GM19463 (cell line): Measurements from ENCODE around the gene ARAP1.

ENCODE experiments used
- ATAC-seq: cut with Tn5 transposase; IDR thresholded peaks from one replicate; pipeline ENCODE4 v1.9.1; 2021; ENCODE audit warnings: mild to moderate bottlenecking, moderate library complexity; ENCODE audit not compliant: unreplicated experiment

Gene ARAP1

GRCh38 chr11:72725724-72726028, 26.5 kb downstream of the ARAP1 start:
- ATAC-seq = no peak

DNA sequence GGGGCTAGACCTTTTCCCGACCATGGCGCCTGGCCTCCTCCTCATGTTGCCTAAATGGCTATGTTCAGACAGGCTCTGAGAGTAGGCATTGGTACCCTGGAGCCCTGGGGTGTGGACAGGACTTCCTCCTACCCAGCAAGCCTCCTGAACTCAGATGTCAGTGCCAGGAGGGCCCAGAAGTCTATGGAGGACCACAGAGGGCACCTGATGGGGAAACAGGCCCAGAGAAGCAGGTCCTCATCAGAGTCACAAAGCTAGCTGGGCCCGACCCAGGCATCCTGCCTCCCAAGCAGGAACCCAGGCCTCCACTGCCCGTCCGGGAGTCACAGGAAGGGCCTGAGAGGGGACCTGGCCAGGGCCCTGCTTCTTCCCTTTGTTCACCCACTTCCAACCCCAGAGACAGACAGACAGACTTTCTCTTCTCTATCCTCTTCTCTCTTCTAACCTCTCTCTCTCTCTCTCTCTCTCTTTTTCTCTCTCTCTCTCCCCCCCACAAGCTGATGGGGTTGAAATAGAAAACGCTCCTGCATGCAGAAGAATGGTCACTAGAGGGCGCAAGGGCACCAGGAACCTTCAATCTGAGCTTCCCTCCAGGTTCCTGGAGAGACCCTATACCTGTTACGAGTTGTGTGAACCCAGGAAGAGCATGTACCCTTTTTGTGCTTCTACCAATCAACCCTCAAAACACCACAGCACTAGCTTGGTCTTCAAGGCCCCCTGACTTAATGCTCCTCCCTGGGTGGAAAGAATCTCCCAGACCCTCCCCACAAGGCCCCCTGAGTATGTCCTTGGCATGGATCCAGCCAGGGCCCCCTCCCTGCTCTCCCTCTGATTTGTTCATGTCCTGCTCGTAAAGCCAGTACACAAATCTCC, 27.1 kb downstream of the ARAP1 start:
- ATAC-seq = no peak

GRCh38 chr11:72724021-72724551, 28.1 kb downstream of the ARAP1 start:
- no peak for ATAC-seq

GRCh38 chr11:72723508-72723907, 28.7 kb downstream of the ARAP1 start:
- no peak for ATAC-seq

GRCh38 chr11:72722050-72722748, 30.0 kb downstream of the ARAP1 start:
- ATAC-seq = peak; percentile 81

DNA sequence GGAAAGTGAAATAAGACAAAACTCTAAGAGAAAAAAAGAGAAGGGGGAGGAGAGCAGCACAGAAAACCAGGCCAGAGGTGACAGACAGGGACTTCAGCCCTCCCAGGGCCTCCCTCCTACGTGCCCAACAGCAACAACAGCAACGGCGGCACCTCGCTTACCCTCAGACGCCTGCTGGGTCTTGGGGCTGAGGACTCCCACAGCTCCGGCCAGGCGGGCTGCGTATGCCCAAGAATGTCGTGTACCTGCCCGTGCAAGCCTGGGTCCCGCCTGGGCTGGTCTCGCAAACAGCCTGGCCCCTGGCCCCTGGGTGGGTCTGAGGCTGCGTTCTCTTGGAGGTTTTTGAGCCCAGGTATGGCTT, 30.5 kb downstream of the ARAP1 start:
- no peak for ATAC-seq

DNA sequence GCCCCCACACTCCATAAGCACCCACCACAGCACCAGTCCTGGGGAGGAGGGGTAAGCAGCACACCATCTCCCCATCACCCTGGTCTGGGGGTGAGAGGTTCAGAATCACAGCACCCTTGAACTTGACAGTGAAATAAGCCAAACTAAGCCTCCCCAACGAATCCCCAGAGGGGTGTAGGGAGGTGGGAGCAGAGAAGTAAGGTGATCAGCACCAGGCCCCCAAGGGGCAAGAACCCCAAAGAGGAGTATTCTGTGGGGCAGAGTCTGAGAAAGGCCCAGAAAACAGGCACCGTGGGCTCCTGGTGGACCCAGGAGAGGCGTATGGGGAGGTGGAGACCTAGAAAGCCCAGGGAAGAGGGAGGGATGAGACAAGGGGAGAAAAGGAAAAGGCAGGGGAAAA, 30.9 kb downstream of the ARAP1 start:
- ATAC-seq = no peak

DNA sequence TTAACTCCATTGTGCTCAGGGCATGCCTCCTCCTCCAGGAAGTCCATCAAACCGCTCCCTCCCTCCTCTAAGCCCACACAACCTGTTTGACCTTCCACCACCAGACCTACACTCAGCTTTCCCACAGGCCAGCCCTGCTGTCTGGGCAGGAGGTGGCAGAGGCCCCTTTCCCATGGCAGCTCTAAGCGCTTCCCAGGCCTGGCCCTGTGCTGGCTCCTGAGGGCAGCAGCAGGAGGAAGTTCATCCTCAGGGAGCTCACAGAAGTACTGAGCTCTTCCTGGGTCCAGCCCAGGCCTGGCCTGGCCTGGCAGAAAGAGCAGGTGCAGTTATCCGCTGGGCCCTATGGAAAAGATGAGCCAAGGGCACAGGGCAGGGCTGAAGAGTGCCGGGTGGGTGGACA, 31.4 kb downstream of the ARAP1 start:
- no peak for ATAC-seq

- ATAC-seq = no peak
Observed at GRCh38 chr11:72720047-72720446, 32.2 kb downstream of the ARAP1 start.

DNA sequence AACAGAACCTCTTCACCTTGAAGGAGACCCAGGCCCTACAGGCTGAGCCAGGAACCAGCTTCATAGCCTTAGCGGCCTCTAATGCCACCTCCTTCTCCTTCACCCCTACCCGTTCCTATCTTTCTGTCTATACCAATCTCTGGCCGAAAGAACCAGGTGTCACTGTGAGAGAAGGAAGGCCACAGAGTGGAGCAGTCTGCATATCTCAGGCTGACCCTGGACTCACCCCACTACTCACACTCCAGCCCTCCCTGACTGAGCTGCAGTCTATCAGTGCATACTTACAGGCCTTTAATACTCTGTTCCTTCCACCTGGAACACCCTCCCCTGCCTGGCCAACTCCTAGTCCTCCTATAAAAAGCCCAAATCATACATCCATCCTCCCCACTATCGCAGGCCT, 32.7 kb downstream of the ARAP1 start:
- ATAC-seq = no peak

DNA sequence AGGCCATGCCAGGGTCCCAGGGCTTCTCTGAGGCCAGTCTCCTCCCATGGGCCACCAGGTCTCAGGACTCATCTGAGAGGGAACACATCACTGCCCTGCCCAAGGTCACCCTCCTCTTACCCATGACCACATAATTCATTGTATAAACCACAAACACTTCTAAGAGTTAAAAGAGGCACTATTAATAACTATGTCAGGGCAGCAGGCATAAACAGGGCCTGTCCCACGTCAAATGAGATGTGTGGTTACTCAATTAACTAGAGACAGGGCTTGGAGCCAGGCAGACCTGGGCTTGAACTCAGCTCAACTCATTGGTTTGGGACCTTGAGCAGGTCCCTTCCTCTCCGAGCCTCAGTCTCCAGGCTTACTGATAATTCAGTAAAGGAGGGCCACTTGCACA, 33.1 kb downstream of the ARAP1 start:
- no peak for ATAC-seq

DNA sequence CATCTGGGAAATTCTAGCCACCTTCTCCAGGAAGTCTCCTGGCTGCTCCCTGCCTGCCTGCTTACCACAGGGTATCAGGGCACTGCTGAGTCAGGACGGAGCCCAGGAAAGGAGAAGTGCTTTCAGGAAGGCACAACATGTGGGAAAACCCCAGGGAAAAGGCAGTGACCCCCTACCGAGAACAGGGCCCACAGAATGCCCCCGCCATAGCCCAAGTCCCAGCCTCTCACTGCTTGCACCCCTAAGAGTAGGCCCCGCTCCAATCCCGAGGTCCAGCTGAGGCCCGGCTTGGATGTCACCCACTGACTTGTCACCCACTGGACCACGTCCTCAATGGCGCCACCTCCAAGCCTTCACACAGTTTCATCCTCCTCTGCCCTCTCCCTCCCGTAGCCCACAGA, 34.1 kb downstream of the ARAP1 start:
- no peak for ATAC-seq

DNA sequence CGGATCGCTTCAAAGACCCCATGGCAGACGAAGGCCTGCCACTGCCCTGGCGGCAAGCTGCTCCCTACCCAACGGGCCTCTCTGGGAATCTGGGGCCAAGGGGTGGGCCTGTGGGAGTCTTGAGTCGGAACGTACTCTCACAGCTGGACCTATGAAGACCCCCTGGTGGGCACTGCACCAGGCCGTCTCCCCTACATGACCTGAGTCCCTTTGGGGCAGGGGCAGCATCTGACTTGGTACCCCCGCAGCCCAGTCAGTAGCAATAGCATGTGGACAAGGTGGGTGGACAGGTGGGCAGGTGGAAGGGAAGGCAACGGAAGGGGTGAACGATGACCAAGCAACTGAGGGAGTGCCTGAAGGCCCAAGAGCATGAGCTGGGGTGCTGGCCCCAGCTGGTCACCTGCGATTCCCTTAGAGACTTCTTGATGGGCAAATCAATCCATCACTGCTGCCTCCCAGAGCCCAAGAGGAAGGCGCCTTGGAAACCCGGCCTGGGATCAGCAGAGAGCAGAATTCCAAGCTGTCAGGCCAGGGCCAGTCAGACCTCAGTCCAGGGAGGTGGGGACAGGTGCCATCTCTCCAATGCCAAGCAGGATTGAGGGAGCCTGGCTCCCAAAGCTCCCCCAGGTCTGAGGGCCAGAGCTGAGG, 35.3 kb downstream of the ARAP1 start:
- ATAC-seq = no peak

- ATAC-seq = no peak
Observed at GRCh38 chr11:72716290-72716689, 35.9 kb downstream of the ARAP1 start.

GRCh38 chr11:72712841-72713240, 39.4 kb downstream of the ARAP1 start:
- no peak for ATAC-seq

DNA sequence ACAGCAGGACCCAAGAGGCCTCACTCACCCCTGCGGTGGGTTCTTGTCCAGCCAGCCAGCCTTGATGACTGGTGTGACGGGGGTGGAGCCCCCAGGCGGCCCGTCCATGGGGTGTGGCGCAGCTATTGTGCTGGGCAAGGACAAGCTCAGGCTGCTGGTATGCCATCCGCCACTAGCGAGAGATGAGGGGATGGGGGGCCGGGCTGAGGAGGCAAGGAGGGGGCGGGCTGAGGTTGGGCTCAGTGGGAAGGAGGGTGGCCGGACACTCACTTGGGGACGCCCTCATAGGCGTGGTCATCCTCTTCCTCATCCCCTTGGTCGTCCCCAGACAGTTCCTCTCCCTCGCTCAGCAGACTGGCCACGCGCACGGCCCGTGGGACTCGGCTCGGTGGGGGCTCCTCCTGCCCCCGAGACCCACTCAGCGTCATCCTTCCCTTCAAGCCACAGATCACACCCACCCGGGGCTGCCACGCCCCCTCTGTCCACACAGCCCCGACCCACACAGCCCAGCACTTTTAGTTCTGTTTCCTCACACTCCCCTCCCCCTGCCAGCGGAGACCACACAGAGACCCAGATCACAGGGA, 39.9 kb downstream of the ARAP1 start:
- no peak for ATAC-seq

GRCh38 chr11:72711141-72711540, 41.1 kb downstream of the ARAP1 start:
- ATAC-seq = no peak

DNA sequence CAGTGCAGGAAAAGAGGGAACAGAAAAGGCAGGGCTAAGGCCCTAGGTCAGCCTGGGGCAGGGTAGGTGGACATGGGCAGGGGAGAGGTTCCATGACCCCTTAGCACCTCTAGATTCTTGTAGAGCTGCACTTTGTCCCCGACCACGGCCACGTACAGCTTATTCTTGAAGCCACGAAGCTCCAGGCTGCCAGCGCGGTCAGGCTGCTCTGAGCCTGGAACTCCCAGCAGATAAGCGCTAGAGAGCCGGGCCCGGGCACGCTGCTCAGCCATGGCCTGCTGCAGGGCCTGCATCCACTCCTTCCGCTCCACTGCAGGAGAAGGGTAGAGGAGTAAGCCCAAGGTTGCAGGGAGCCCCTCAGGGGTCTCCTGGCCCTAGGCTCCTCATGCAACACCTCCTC, 41.9 kb downstream of the ARAP1 start:
- no peak for ATAC-seq

DNA sequence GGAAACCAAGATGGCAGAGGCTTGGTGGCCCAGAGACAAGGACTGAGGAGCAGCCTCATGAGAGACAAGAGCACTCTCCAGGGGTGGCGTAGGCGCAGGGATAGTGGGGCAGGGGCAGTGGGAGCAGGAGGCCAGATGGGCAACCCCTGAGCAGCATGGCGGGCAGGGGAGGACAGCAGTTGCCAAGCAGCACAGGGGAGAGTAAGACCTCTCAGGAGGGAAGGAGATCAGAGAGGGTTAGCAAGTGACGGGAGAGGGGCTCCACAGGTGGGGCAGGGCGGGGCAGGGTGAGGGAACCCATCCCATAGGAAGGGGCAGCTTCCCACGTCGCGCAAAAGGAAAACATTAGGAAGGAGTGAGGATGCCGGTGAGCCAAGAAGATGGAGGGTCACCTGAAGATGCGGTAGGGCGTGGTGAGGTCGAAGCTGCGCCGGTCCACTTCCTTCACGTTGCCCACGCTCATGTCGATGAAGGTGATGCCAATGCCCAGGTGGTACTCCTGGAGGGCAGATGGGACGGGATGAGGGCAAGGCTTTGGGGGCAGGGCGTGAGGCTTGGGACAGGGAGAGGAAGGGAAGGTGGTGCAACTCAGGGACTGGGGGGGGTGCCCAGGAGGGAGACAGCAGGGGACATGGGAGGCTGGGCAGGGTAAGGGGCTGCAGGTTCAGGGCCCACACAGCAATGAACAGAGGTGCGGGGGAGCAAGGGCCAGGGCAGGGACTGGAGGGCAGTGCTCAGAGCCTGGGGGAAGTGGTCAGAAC, 42.5 kb downstream of the ARAP1 start:
- ATAC-seq = no peak

GRCh38 chr11:72707032-72707431, 45.2 kb downstream of the ARAP1 start:
- no peak for ATAC-seq

DNA sequence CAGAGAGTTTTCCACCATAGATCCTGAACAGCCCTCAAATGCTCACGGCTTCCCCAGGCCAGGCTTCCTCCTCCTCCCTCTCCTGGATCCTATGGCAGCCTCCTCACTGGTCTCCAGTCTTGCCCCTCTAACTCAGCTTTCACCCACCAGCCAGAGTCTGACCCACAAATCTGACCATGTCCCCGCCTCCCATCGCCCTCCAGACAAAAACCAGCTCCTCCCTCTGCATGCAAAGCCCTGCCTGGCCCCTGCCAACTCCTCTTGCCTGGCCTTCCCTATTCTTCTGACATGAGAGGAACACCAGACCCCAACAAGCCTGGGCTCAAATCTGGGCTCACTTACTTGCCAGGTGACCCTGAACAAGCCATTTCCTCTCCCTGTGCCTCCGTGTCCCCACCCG, 45.6 kb downstream of the ARAP1 start:
- no peak for ATAC-seq
